ENCODE results near the gene BTBD1. TPM values are rescaled to one million over a fixed set of nuclear protein-coding genes. Genes with fewer than 3 reads are reported as not detected.

Gene BTBD1
- total RNA-seq, 2 donors from 2014 or later = 116 to 206 TPM

DNA sequence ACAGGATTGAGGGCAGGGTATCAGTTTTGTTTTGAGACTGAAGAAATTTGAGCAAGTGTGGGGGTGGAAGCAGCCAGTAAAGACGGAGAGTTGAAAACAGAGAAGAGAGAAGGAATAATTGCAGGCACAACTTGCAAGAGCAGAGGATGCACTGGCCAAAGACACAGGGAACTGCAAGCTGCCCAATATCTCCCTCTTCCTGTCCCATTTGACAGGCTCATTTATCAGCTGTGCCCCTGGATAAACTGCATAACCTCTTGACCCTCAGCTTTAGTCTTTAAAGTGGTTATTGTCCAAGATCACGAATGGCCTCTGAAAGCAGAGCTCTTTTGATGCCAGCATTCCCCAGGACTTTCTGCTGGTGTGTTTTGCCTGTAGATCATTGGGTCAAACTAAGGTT is 86.1 kb downstream of the BTBD1 start:
- TF ChIP-seq, protein P1, sequence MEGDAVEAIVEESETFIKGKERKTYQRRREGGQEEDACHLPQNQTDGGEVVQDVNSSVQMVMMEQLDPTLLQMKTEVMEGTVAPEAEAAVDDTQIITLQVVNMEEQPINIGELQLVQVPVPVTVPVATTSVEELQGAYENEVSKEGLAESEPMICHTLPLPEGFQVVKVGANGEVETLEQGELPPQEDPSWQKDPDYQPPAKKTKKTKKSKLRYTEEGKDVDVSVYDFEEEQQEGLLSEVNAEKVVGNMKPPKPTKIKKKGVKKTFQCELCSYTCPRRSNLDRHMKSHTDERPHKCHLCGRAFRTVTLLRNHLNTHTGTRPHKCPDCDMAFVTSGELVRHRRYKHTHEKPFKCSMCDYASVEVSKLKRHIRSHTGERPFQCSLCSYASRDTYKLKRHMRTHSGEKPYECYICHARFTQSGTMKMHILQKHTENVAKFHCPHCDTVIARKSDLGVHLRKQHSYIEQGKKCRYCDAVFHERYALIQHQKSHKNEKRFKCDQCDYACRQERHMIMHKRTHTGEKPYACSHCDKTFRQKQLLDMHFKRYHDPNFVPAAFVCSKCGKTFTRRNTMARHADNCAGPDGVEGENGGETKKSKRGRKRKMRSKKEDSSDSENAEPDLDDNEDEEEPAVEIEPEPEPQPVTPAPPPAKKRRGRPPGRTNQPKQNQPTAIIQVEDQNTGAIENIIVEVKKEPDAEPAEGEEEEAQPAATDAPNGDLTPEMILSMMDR (IDR thresholded peaks at IDR 0.05) = no peak
- H3K9me3 ChIP-seq = no peaks in the 10 kb centered on the region
- peaks cover 0 to 4% of the 10 kb centered on the region in 2 donors for H3K4me1 ChIP-seq
- H3K27me3 ChIP-seq = no peaks in the 10 kb centered on the region
- DNase-seq (ENCODE audit: low spot score) = no peak
- H3K36me3 ChIP-seq = no peaks in the 10 kb centered on the region
- H3K4me3 ChIP-seq = no peak overlapping the region
- H3K27ac ChIP-seq = no peak overlapping the region

DNA sequence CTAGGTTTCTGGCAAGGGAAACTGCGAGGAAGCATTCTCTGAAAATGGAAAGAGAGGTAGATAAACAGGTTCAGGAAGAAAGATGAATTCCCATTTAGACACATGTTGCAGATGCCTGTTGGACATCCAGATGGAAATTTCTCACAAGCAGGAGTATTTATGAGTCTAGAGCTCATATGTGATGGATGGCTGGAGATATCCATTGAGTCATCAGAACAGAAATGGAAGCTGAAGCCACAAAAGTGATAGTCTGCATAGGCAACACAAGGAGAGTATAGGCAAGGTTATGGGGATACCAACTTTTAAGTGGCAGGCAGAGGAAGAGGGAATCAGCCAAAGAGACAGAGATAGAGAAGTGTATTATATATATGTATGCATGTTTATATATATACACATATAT is 87.3 kb downstream of the BTBD1 start:
- Histone ChIP-seq H3K9me3 (no peaks in the 10 kb centered on the region), H3K4me1 (no peaks in the 10 kb centered on the region), H3K36me3 (no peaks in the 10 kb centered on the region), H3K27me3 (no peaks in the 10 kb centered on the region), H3K27ac (no peak overlapping the region), H3K4me3 (no peak overlapping the region)
- TF ChIP-seq, protein P1 (IDR thresholded peaks at IDR 0.05) = no peak
- no peak for DNase-seq (ENCODE audit: low spot score)

DNA sequence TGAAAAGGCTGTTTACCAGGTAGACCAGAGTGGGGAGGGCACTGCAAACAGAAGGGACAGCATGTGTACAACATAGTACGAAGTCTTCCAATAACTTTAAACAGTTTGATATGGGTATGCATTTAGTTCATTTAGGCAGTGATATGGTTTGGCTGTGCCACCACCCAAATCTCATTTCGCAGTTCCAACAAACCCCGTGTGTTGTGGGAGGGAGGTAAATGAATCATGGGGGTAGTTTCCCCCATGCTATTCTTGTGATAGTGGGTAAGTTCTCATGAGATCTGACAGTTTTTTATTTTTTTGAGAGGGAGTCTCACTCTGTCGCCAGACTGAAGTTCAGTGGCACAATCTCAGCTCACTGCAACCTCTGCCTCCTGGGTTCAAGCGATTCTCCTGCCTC is 88.6 kb downstream of the BTBD1 start:
- Histone ChIP-seq H3K9me3 (no peaks in the 10 kb centered on the region), H3K27me3 (no peaks in the 10 kb centered on the region)
- TF ChIP-seq, protein P1 (IDR thresholded peaks at IDR 0.05) = no peak

DNA sequence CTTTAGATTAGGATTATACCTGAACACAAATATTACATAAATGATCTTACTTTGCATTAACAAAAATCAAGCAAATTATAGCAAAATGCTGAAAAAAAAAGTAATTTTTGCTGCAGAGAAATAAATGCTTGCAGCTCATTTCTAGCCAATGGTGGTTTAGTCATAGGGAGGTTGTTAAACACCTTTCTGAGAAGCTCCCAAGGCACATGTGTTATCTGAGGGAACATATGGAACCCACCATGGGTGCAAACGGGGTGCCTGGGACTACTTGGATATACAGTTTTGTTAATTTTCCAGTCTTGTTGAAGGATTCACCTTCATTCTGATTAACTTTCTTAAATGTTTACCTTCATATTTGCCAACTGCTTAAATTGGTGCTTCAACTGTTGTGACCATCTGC is 90.0 kb downstream of the BTBD1 start:
- Histone ChIP-seq H3K4me3 (no peak overlapping the region), H3K27ac (no peak overlapping the region), H3K27me3 (no peaks in the 10 kb centered on the region), H3K36me3 (no peaks in the 10 kb centered on the region), H3K4me1 (no peaks in the 10 kb centered on the region), H3K9me3 (no peaks in the 10 kb centered on the region)
- TF ChIP-seq, protein P1 (IDR thresholded peaks at IDR 0.05) = no peak
- no peak for DNase-seq (ENCODE audit: low spot score)

More for the DNA sequence above, 88.6 kb downstream of the BTBD1 start:
- no peak overlapping the region for H3K27ac ChIP-seq
- H3K4me1 ChIP-seq = no peaks in the 10 kb centered on the region
- H3K36me3 ChIP-seq = no peaks in the 10 kb centered on the region
- H3K4me3 ChIP-seq = no peak overlapping the region
- no peak for DNase-seq (ENCODE audit: low spot score)

DNA sequence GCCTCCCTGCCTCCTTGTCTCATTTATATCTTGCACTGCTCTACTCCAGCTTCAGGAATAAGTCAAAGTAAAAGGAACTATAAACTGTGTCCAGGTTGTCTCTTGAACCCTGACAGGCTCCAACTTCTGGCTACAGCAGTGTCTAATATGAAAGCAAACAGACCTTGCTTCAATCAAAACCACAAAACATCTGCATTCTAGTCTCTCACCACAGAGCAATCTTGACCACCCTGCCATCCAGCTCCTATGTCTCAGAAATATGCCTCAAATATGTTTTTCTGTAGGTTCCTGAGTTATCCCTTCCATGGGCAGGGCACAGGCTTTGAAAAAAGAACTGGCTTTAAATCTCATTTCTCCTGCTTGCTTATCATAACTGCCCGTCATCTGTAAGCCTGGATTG is 94.1 kb downstream of the BTBD1 start:
- Histone ChIP-seq H3K9me3 (no peaks in the 10 kb centered on the region), H3K4me1 (peaks cover 0 to 7% of the 10 kb centered on the region in 2 donors), H3K36me3 (no peaks in the 10 kb centered on the region), H3K27me3 (no peaks in the 10 kb centered on the region), H3K4me3 (no peak overlapping the region), H3K27ac (no peak overlapping the region)
- TF ChIP-seq, protein P1 (IDR thresholded peaks at IDR 0.05) = no peak
- DNase-seq (ENCODE audit: low spot score) = no peak

DNA sequence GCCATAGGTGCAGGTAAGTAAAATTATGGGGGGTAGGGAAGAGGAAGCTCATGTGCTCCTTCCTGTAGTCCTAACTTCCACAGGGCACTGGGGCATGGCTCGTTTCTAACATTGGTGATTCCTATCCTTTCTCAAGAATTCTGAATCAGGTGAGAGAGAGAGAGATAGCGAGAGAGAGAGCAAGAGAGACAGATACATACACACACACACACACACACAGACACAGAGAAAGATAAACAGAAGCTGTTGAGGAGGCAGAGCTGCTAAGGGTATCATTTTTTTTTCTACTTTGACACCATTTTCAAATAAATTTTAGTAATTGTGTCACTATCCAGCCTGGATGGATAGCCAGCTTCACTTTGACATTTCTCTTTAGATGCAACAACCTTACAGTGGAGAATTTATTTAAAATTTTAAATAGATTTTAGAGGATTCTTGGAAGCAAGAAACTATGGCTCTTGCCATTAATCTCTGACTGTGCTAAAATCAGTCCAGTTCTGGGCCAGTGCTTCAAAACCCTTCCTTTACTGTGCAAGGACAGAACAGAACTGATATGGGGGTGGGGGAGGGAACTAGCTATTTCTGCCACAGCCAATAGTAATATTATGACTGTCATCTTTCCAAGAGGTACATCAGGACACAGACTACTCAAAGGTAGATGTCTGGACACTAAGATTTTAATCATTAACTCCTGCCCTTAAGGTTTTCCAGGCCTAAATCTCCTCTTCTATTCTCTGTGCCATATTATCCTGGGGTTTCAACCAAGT is 95.7 kb downstream of the BTBD1 start:
- H3K4me1 ChIP-seq = peaks cover 0 to 7% of the 10 kb centered on the region in 2 donors
- DNase-seq (ENCODE audit: low spot score) = no peak
- peak overlapping the region in 1 of 2 donors; percentile 53 for H3K27ac ChIP-seq
- H3K9me3 ChIP-seq = no peaks in the 10 kb centered on the region
- no peaks in the 10 kb centered on the region for H3K36me3 ChIP-seq
- no peaks in the 10 kb centered on the region for H3K27me3 ChIP-seq
- H3K4me3 ChIP-seq = no peak overlapping the region
- TF ChIP-seq, protein P1 (IDR thresholded peaks at IDR 0.05) = no peak

All from right atrium auricular region (tissue), 2 donors.